ENCODE data around the gene RTN4RL1. TPM values are rescaled to one million over a fixed set of nuclear protein-coding genes. Genes with fewer than 3 reads are reported as not detected.

The RTN4RL1 gene
- total and polyA plus RNA-seq, 9 of the 15 experiments (the other 6 are each of a cell fraction or from before 2014, with no cell fraction given): 0.04 to 0.06 (median 0.04) TPM; not detected in 5

DNA sequence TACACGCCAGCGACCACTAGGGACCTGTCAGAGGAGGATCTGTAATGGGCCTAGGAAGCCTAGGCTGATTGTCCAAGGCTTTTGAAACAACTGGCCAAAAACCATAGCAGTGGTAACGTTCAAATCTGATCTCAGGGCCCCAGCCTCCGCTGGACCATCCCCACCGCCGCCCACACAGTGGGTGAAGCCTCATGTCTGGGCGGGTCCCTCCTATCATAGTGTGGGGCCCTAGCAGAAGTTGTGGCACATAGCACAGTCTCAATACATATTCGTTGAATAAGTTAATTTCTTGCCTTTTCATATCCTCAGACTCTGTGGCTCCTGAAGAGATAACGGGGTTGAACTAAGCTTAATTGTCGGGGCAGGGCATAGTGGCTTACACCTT is 5.6 kb upstream of the RTN4RL1 start (continued):
- TF ChIP-seq HNRNPH1 (optimal IDR thresholded peaks at IDR 0.05; ENCODE audit: low read depth, low read length) (no peak), SRSF9 (IDR thresholded peaks at IDR 0.05; ENCODE audit: borderline replicate concordance, low read depth, low read length) (no peak), MCM3 (IDR thresholded peaks at IDR 0.05) (no peak), ZC3H11A (IDR thresholded peaks at IDR 0.05; ENCODE audit: low read depth, low read length) (no peak), ZFP36 (IDR thresholded peaks at IDR 0.05; ENCODE audit: low read depth, low read length, partially characterized antibody) (no peak), MTA2 (IDR thresholded peaks at IDR 0.05; ENCODE audit: low read depth) (no peak), PPARD (CRISPR knock-in tag; IDR thresholded peaks at IDR 0.05) (no peak), SAFB (IDR thresholded peaks at IDR 0.05; ENCODE audit: borderline replicate concordance, low read depth, low read length) (no peak), RAD21 (CRISPR knock-in tag; conservative IDR thresholded peaks at IDR 0.05 in 1 of 2, IDR thresholded peaks at IDR 0.05 in 1 of 2) (peak; percentile 46 to 69), BACH1 (tag; IDR thresholded peaks at IDR 0.05) (no peak), DACH1 (IDR thresholded peaks at IDR 0.05; ENCODE audit: partially characterized antibody) (no peak), ZNF444 (CRISPR knock-in tag; IDR thresholded peaks at IDR 0.05) (no peak), ETV5 (CRISPR knock-in tag; IDR thresholded peaks at IDR 0.05; ENCODE audit: low read depth) (no peak)
- TF ChIP-seq, protein P1, sequence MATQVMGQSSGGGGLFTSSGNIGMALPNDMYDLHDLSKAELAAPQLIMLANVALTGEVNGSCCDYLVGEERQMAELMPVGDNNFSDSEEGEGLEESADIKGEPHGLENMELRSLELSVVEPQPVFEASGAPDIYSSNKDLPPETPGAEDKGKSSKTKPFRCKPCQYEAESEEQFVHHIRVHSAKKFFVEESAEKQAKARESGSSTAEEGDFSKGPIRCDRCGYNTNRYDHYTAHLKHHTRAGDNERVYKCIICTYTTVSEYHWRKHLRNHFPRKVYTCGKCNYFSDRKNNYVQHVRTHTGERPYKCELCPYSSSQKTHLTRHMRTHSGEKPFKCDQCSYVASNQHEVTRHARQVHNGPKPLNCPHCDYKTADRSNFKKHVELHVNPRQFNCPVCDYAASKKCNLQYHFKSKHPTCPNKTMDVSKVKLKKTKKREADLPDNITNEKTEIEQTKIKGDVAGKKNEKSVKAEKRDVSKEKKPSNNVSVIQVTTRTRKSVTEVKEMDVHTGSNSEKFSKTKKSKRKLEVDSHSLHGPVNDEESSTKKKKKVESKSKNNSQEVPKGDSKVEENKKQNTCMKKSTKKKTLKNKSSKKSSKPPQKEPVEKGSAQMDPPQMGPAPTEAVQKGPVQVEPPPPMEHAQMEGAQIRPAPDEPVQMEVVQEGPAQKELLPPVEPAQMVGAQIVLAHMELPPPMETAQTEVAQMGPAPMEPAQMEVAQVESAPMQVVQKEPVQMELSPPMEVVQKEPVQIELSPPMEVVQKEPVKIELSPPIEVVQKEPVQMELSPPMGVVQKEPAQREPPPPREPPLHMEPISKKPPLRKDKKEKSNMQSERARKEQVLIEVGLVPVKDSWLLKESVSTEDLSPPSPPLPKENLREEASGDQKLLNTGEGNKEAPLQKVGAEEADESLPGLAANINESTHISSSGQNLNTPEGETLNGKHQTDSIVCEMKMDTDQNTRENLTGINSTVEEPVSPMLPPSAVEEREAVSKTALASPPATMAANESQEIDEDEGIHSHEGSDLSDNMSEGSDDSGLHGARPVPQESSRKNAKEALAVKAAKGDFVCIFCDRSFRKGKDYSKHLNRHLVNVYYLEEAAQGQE (IDR thresholded peaks at IDR 0.05; ENCODE audit: borderline replicate concordance): peak; percentile 51; the same call in 1 of the 2 replicates
- TF ChIP-seq, protein P1 (CRISPR knock-in tag; IDR thresholded peaks at IDR 0.05; ENCODE audit: low read depth): no peak
- TF ChIP-seq, protein P2, sequence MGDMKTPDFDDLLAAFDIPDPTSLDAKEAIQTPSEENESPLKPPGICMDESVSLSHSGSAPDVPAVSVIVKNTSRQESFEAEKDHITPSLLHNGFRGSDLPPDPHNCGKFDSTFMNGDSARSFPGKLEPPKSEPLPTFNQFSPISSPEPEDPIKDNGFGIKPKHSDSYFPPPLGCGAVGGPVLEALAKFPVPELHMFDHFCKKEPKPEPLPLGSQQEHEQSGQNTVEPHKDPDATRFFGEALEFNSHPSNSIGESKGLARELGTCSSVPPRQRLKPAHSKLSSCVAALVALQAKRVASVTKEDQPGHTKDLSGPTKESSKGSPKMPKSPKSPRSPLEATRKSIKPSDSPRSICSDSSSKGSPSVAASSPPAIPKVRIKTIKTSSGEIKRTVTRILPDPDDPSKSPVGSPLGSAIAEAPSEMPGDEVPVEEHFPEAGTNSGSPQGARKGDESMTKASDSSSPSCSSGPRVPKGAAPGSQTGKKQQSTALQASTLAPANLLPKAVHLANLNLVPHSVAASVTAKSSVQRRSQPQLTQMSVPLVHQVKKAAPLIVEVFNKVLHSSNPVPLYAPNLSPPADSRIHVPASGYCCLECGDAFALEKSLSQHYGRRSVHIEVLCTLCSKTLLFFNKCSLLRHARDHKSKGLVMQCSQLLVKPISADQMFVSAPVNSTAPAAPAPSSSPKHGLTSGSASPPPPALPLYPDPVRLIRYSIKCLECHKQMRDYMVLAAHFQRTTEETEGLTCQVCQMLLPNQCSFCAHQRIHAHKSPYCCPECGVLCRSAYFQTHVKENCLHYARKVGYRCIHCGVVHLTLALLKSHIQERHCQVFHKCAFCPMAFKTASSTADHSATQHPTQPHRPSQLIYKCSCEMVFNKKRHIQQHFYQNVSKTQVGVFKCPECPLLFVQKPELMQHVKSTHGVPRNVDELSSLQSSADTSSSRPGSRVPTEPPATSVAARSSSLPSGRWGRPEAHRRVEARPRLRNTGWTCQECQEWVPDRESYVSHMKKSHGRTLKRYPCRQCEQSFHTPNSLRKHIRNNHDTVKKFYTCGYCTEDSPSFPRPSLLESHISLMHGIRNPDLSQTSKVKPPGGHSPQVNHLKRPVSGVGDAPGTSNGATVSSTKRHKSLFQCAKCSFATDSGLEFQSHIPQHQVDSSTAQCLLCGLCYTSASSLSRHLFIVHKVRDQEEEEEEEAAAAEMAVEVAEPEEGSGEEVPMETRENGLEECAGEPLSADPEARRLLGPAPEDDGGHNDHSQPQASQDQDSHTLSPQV (IDR thresholded peaks at IDR 0.05): no peak
- TF ChIP-seq, protein P3, sequence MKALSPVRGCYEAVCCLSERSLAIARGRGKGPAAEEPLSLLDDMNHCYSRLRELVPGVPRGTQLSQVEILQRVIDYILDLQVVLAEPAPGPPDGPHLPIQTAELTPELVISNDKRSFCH (CRISPR knock-in tag; IDR thresholded peaks at IDR 0.05): no peak
- TF ChIP-seq, protein P3 (tag; IDR thresholded peaks at IDR 0.05): no peak
